ENCODE data around the gene PAAF1.

DNA sequence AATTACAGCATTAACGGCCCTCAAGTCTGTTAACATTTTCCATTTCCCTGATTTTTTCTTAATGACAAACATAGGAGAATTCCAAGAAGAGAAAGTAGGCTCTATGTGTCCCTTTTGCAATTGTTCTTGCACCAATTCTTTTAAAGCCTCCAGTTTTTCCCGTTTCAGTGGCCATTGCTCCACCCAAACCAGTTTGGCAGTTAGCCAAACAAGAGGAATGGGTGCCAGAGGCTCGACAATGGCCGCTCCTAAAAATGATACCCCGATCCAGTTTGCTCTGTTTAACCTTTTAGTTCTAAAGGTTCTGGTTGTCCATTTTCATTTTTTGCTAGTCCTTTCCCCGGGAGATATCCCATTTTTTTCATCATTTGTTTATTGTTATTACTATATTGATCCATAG, 67.3 kb downstream of the PAAF1 start:
- TF ChIP-seq POLR2AphosphoS5 (IDR thresholded peaks at IDR 0.05; ENCODE audit: low read depth, low read length) = no peak
- no peak for TF ChIP-seq POLR2A (IDR thresholded peaks at IDR 0.05; ENCODE audit: low read depth, low read length)
- no peak for TF ChIP-seq TAF1 (IDR thresholded peaks at IDR 0.05; ENCODE audit: low read depth, low read length)
- no peak for TF ChIP-seq SPI1 (IDR thresholded peaks at IDR 0.05; ENCODE audit: low read depth, low read length)
- TF ChIP-seq PAX5 (IDR thresholded peaks at IDR 0.05; ENCODE audit: insufficient read depth, low read length, severe bottlenecking) = no peak
